Endodermal cell (in vitro differentiated cells): ENCODE data around the gene AHRR. TPM values are rescaled to one million over a fixed set of nuclear protein-coding genes. Genes with fewer than 3 reads are reported as not detected.

ENCODE experiments used
- DNase-seq: peaks from one replicate; pipeline ENCODE4 v3.0.0-alpha.2; 2017
- H3K27ac ChIP-seq: 2 replicates; pipeline ENCODE4 v1.5.1; 2013; ENCODE audit warnings: mild to moderate bottlenecking, low read depth, low read length, moderate library complexity
- H3K27me3 ChIP-seq: 2 replicates; pipeline ENCODE4 v1.6.1; 2013; ENCODE audit warnings: mild to moderate bottlenecking, low read length, moderate library complexity; ENCODE audit not compliant: insufficient read depth, control insufficient read depth, poor library complexity, severe bottlenecking
- H3K36me3 ChIP-seq: 2 replicates; pipeline ENCODE4 v1.7.0; 2013; ENCODE audit warnings: mild to moderate bottlenecking, low read length, moderate library complexity; ENCODE audit not compliant: control insufficient read depth, insufficient read depth
- H3K4me1 ChIP-seq: one replicate; pipeline ENCODE4 v1.7.0; 2013; ENCODE audit warnings: low read length; ENCODE audit not compliant: control insufficient read depth, insufficient read depth
- H3K4me3 ChIP-seq: 2 replicates; pipeline ENCODE4 v1.5.1; 2013; ENCODE audit warnings: mild to moderate bottlenecking, low read length, moderate library complexity
- H3K9ac ChIP-seq: 2 replicates; pipeline ENCODE4 v1.6.1; 2013; ENCODE audit warnings: mild to moderate bottlenecking, low read length, moderate library complexity; ENCODE audit not compliant: poor library complexity, severe bottlenecking; ENCODE audit errors: extremely low read depth
- H3K9me3 ChIP-seq: 2 replicates; pipeline ENCODE4 v1.6.1; 2013; ENCODE audit warnings: mild to moderate bottlenecking, low read length, moderate library complexity; ENCODE audit not compliant: control insufficient read depth
- H3K27ac Mint-ChIP-seq: 2 replicates; pipeline ENCODE4 v1.8.0; 2020; ENCODE audit warnings: mixed read lengths
- H3K27me3 Mint-ChIP-seq: 2 replicates; pipeline ENCODE4 v1.8.0; 2021; ENCODE audit warnings: mild to moderate bottlenecking, mixed read lengths; ENCODE audit not compliant: insufficient read depth
- H3K36me3 Mint-ChIP-seq: 2 replicates; pipeline ENCODE4 v1.8.0; 2020; ENCODE audit warnings: low read depth, mixed read lengths
- H3K4me1 Mint-ChIP-seq: 2 replicates; pipeline ENCODE4 v1.8.0; 2020; ENCODE audit warnings: mixed read lengths
- H3K4me3 Mint-ChIP-seq: 2 replicates; pipeline ENCODE4 v1.8.0; 2020; ENCODE audit warnings: mild to moderate bottlenecking, moderate library complexity, mixed read lengths
- H3K9me3 Mint-ChIP-seq: 2 replicates; pipeline ENCODE4 v1.8.0; 2020; ENCODE audit warnings: mild to moderate bottlenecking, mixed read lengths
- WGBS, 2 experiments: methylation state at CpG; one replicate each; pipeline versions ENCODE4 v1.1.5 to v1.1.7; 2013; ENCODE audit warnings: missing lambda C conversion rate in 2 of 2, mixed read lengths in 1 of 2; ENCODE audit not compliant: insufficient coverage in 1 of 2, insufficient read length in 1 of 2; 5-methylcytosine and 5-hydroxymethylcytosine counted together
- total RNA-seq, 2 donors: library from RNA; stranded (reverse); fragmentation: NEBNext Ultra II Directional in 1 of 2; extraction: Animal tissue kit (Norgen Biotek cat#: 25700) in 1 of 2; gene quantifications; 2 replicates in 1 of 2; 3 replicates in 1 of 2; pipeline ENCODE4 v1.2.1, GENCODE V29; 2021
- TF ChIP-seq, protein P1 (sequence below): fragments of 200-600 bp; sonication (generic); conservative IDR thresholded peaks from 2 replicates; pipeline ENCODE4 v1.5.0; 2021; ENCODE audit warnings: antibody characterized with exemption, mild to moderate bottlenecking

The AHRR gene
- total RNA-seq, 2 donors from 2014 or later: 1.4 to 2.0 TPM

DNA sequence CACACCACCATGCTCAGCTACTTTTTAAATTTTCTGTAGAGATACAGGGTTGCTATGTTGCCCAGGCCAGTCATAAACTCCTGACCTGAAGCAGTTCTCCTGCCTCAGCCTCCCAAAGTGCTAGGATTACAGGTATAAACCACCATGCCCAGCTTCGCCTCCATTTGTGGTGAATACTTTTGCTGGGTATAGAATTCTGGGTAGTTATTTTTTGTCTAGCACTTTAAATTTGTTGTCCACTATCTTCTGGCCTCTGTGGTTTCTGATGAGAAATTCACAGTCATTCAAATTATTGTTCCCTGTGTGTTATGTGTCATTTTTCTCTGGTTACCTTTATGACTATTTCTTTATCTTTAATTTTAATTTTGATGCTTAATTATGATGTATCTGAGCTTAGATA, 63.8 kb downstream of the AHRR start:
- TF ChIP-seq, protein P1, sequence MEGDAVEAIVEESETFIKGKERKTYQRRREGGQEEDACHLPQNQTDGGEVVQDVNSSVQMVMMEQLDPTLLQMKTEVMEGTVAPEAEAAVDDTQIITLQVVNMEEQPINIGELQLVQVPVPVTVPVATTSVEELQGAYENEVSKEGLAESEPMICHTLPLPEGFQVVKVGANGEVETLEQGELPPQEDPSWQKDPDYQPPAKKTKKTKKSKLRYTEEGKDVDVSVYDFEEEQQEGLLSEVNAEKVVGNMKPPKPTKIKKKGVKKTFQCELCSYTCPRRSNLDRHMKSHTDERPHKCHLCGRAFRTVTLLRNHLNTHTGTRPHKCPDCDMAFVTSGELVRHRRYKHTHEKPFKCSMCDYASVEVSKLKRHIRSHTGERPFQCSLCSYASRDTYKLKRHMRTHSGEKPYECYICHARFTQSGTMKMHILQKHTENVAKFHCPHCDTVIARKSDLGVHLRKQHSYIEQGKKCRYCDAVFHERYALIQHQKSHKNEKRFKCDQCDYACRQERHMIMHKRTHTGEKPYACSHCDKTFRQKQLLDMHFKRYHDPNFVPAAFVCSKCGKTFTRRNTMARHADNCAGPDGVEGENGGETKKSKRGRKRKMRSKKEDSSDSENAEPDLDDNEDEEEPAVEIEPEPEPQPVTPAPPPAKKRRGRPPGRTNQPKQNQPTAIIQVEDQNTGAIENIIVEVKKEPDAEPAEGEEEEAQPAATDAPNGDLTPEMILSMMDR: no peak
- H3K4me1 ChIP-seq: no peaks in the 10 kb centered on the region
- H3K27ac ChIP-seq: no peak overlapping the region
- peaks cover 8% of the 10 kb centered on the region for H3K27me3 Mint-ChIP-seq
- no peak overlapping the region for H3K4me3 ChIP-seq
- no peaks in the 10 kb centered on the region for H3K36me3 Mint-ChIP-seq
- 87% methylated on average over 1 of the region's 1 CpG; no CpG with 5 or more reads in 1 of the 2 experiments for WGBS, 2 experiments
- H3K36me3 ChIP-seq: no peaks in the 10 kb centered on the region
- no peaks in the 10 kb centered on the region for H3K27me3 ChIP-seq
- H3K9me3 Mint-ChIP-seq: peaks cover 12% of the 10 kb centered on the region
- no peak overlapping the region for H3K27ac Mint-ChIP-seq
- H3K9me3 ChIP-seq: peaks cover 12% of the 10 kb centered on the region
- H3K9ac ChIP-seq: no peak overlapping the region
- no peak overlapping the region for H3K4me3 Mint-ChIP-seq
- no peak for DNase-seq
- no peaks in the 10 kb centered on the region for H3K4me1 Mint-ChIP-seq

DNA sequence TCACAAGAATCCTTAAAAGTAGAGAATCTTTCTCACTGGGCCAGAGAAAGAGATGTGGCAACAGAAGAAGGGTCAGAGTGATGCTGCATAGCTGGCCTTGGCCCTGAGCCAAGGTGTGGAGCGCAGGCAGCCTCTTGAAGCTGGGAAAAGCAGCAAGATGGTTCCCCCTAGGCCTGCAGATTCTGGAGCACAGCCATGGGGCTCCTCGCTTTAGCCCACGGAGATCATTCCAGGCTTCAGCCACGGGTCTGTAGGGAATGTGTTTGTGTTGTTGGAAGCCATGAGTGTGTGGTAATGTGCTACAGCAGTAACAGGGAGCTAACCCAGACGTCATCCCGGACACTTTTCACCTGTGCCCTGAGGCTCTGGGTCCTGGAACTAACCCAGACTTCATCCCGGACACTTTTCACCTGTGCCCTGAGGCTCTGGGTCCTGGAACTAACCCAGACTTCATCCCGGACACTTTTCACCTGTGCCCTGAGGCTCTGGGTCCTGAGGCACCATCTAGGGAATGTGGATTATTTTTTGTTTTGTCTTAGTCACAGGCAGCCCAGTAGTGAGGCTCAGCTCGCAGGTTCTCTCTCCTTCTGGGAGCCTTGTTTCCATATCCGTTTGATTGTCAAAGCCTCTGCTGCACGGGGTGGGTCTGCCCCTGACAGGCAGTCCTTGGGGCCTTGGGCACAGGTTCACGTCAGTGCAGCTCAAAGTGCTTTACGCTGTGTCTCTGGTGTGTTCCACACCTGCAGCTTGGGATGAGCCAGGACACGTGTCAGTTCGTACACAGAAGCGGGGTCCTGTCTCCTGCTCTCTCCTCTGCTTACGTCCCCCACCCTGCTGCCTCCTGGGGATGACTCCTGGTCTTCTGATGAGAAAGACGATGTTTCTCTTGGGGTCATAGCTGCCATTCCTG, 65.2 kb downstream of the AHRR start:
- Mint-ChIP-seq H3K4me3 (no peak overlapping the region), H3K27me3 (peaks cover 8% of the 10 kb centered on the region), H3K36me3 (no peaks in the 10 kb centered on the region), H3K4me1 (peaks cover 4% of the 10 kb centered on the region), H3K27ac (no peak overlapping the region), H3K9me3 (peaks cover 12% of the 10 kb centered on the region)
- no peak overlapping the region for H3K9ac ChIP-seq
- no peak overlapping the region for H3K27ac ChIP-seq
- TF ChIP-seq, protein P1: no peak
- H3K9me3 ChIP-seq: peaks cover 12% of the 10 kb centered on the region
- no peaks in the 10 kb centered on the region for H3K27me3 ChIP-seq
- no peaks in the 10 kb centered on the region for H3K36me3 ChIP-seq
- H3K4me1 ChIP-seq: no peaks in the 10 kb centered on the region
- no peak overlapping the region for H3K4me3 ChIP-seq
- peak; percentile 43 for DNase-seq
- WGBS, 2 experiments: 88 to 89% methylated on average over 15 to 18 of the region's 18 CpGs

- no peaks in the 10 kb centered on the region for H3K36me3 Mint-ChIP-seq
- 89 to 90% methylated on average over 15 to 18 of the region's 18 CpGs for WGBS, 2 experiments
- no peak overlapping the region for H3K4me3 Mint-ChIP-seq
- H3K27me3 ChIP-seq: no peaks in the 10 kb centered on the region
- DNase-seq: peak; percentile 43
- H3K9me3 Mint-ChIP-seq: peaks cover 7% of the 10 kb centered on the region
- TF ChIP-seq, protein P1: no peak
- no peaks in the 10 kb centered on the region for H3K36me3 ChIP-seq
- no peak overlapping the region for H3K27ac Mint-ChIP-seq
- no peak overlapping the region for H3K4me3 ChIP-seq
- H3K27ac ChIP-seq: no peak overlapping the region
- H3K27me3 Mint-ChIP-seq: no peaks in the 10 kb centered on the region
- peaks cover 4% of the 10 kb centered on the region for H3K4me1 Mint-ChIP-seq
- H3K9ac ChIP-seq: no peak overlapping the region
- H3K4me1 ChIP-seq: no peaks in the 10 kb centered on the region
- peaks cover 12% of the 10 kb centered on the region for H3K9me3 ChIP-seq
These were observed 66.2 kb downstream of the AHRR start for GRCh38 chr5:387491-388265.
